Activated B cell treated with CpG ODN at 0.5 μM for 24 hours (primary cell): ENCODE measurements around the gene AGK. TPM values are rescaled to one million over a fixed set of nuclear protein-coding genes. Genes with fewer than 3 reads are reported as not detected.

Experiments used
- ATAC-seq: fragments of 200-7000 bp; cut with Tn5 transposase; one replicate; pipeline ENCODE4 v1.10.0; 2021; ENCODE audit warnings: low read depth, mild to moderate bottlenecking, moderate library complexity
- CTCF ChIA-PET: fragments of 350-600 bp; sonication (Branson Sonifier 250); formaldehyde crosslinking; loops from one replicate; lab custom pipeline; 2021; ENCODE audit warnings: antibody characterized with exemption; lab: Charles Lee
- POLR2A ChIA-PET: fragments of 350-600 bp; sonication (Branson Sonifier 250); formaldehyde crosslinking; loops from one replicate; lab custom pipeline; 2021; ENCODE audit warnings: antibody characterized with exemption; lab: Charles Lee
- DNase-seq: peaks from one replicate; pipeline ENCODE4 v3.0.0; 2022
- H3K27ac Mint-ChIP-seq: one replicate; pipeline ENCODE4 v1.8.0; 2020; ENCODE audit warnings: mixed read lengths
- H3K27me3 Mint-ChIP-seq: one replicate; pipeline ENCODE4 v1.8.0; 2021; ENCODE audit warnings: mixed read lengths
- H3K36me3 Mint-ChIP-seq: one replicate; pipeline ENCODE4 v1.8.0; 2021; ENCODE audit warnings: low read depth, mixed read lengths
- H3K4me1 Mint-ChIP-seq: one replicate; pipeline ENCODE4 v1.8.0; 2021; ENCODE audit warnings: mixed read lengths
- H3K4me3 Mint-ChIP-seq: one replicate; pipeline ENCODE4 v1.8.0; 2020; ENCODE audit warnings: mild to moderate bottlenecking, mixed read lengths
- H3K9me3 Mint-ChIP-seq: one replicate; pipeline ENCODE4 v1.8.0; 2020; ENCODE audit warnings: mixed read lengths
- CTCF ChIP-seq: fragments of 200-600 bp; IDR thresholded peaks from one replicate; pipeline ENCODE4 v1.8.0; 2022; ENCODE audit warnings: antibody characterized with exemption, mild to moderate bottlenecking
- intact Hi-C: fragments of 100-400 bp; cut with micrococcal nuclease; formaldehyde crosslinking; loops from one replicate; pipeline ENCODE4 v1.15.1; 2024
- total RNA-seq: library from RNA; stranded (reverse); gene quantifications from 2 replicates; pipeline ENCODE4 v1.2.3, GENCODE V29; 2022

The AGK gene
- total RNA-seq, 1 donor from 2014 or later: 39.3 TPM

GRCh38 chr7:141513720-141514119 is 37.5 kb upstream of the AGK start:
- Mint-ChIP-seq H3K36me3 (no peaks in the 10 kb centered on the region), H3K27me3 (peaks cover 47% of the 10 kb centered on the region), H3K27ac (no peak overlapping the region), H3K4me3 (no peak overlapping the region), H3K9me3 (peaks cover 5% of the 10 kb centered on the region), H3K4me1 (peaks cover 17% of the 10 kb centered on the region)
- ATAC-seq (no peak), DNase-seq (no peak)
- intact Hi-C loops: no loop called here
- no peak for TF ChIP-seq CTCF
- ChIA-PET POLR2A (no interaction called here), CTCF (no interaction called here)

GRCh38 chr7:141515941-141516340 is 35.3 kb upstream of the AGK start:
- H3K27me3 Mint-ChIP-seq: peaks cover 44% of the 10 kb centered on the region
- no peak for TF ChIP-seq CTCF

GRCh38 chr7:141519623-141520022 is 31.6 kb upstream of the AGK start:
- no peak overlapping the region for H3K4me3 Mint-ChIP-seq
- peaks cover 26% of the 10 kb centered on the region for H3K27me3 Mint-ChIP-seq
- ATAC-seq (no peak), DNase-seq (no peak)
- H3K27ac Mint-ChIP-seq: no peak overlapping the region
- ChIA-PET CTCF (no interaction called here), POLR2A (no interaction called here)
- no peaks in the 10 kb centered on the region for H3K4me1 Mint-ChIP-seq
- intact Hi-C loops: no loop called here
- no peak for TF ChIP-seq CTCF
- H3K9me3 Mint-ChIP-seq: no peaks in the 10 kb centered on the region
- H3K36me3 Mint-ChIP-seq: no peaks in the 10 kb centered on the region

More at GRCh38 chr7:141515941-141516340, 35.3 kb upstream of the AGK start:
- peaks cover 5% of the 10 kb centered on the region for H3K9me3 Mint-ChIP-seq
- DNase-seq: no peak
- H3K27ac Mint-ChIP-seq: no peak overlapping the region
- H3K36me3 Mint-ChIP-seq: no peaks in the 10 kb centered on the region
- no peak overlapping the region for H3K4me3 Mint-ChIP-seq
- intact Hi-C loops: no loop called here
- CTCF ChIA-PET: no interaction called here
- POLR2A ChIA-PET: no interaction called here
- H3K4me1 Mint-ChIP-seq: peaks cover 14% of the 10 kb centered on the region
- no peak for ATAC-seq

GRCh38 chr7:141522657-141523342 is 28.4 kb upstream of the AGK start:
- H3K4me3 Mint-ChIP-seq: no peak overlapping the region
- TF ChIP-seq CTCF: no peak
- DNase-seq (no peak), ATAC-seq (no peak)
- peaks cover 20% of the 10 kb centered on the region for H3K27me3 Mint-ChIP-seq
- H3K4me1 Mint-ChIP-seq: no peaks in the 10 kb centered on the region
- CTCF ChIA-PET: no interaction called here
- POLR2A ChIA-PET: no interaction called here
- H3K9me3 Mint-ChIP-seq: no peaks in the 10 kb centered on the region
- H3K27ac Mint-ChIP-seq: no peak overlapping the region
- no peaks in the 10 kb centered on the region for H3K36me3 Mint-ChIP-seq
- intact Hi-C loops: no loop called here

GRCh38 chr7:141525973-141526514 is 25.2 kb upstream of the AGK start:
- no peak overlapping the region for H3K4me3 Mint-ChIP-seq
- no peak for TF ChIP-seq CTCF
- H3K27ac Mint-ChIP-seq: no peak overlapping the region
- H3K36me3 Mint-ChIP-seq: no peaks in the 10 kb centered on the region
- CTCF ChIA-PET: no interaction called here
- peaks cover 21% of the 10 kb centered on the region for H3K27me3 Mint-ChIP-seq
- ATAC-seq (no peak), DNase-seq (no peak)
- POLR2A ChIA-PET: no interaction called here
- H3K4me1 Mint-ChIP-seq: no peaks in the 10 kb centered on the region
- H3K9me3 Mint-ChIP-seq: no peaks in the 10 kb centered on the region
- intact Hi-C loops: no loop called here
